Esophagus muscularis mucosa (tissue), 4 donors: ENCODE data around the gene MAN1A2. TPM values are rescaled to one million over a fixed set of nuclear protein-coding genes. Genes with fewer than 3 reads are reported as not detected.

Experiments
- DNase-seq: peaks from one replicate; pipeline ENCODE4 v3.0.0-alpha.2; 2017; ENCODE audit errors: extremely low spot score
- H3K27ac ChIP-seq, 4 donors: fragments of 200-600 bp; sonication (generic); replicated peaks in 1 of 4; 1 replicate in 3 of 4; 2 replicates in 1 of 4; pipeline ENCODE4 v1.5.1; 2016 to 2019; ENCODE audit warnings: mild to moderate bottlenecking in 1 of 4
- H3K27me3 ChIP-seq, 4 donors: fragments of 200-600 bp; sonication (generic); one replicate each; pipeline versions ENCODE4 v1.5.1 to v1.6.0; 2016 to 2019
- H3K36me3 ChIP-seq, 4 donors: fragments of 200-600 bp; sonication (generic); one replicate each; pipeline ENCODE4 v1.5.1; 2016 to 2019
- H3K4me1 ChIP-seq, 4 donors: fragments of 200-600 bp; sonication (generic); one replicate each; pipeline ENCODE4 v1.5.1; 2016 to 2019
- H3K4me3 ChIP-seq, 4 donors: fragments of 200-600 bp; sonication (generic); 1 replicate in 2 of 4; 2 replicates in 2 of 4; pipeline ENCODE4 v1.5.1; 2016 to 2019; ENCODE audit warnings: mild to moderate bottlenecking in 4 of 4, moderate library complexity in 1 of 4
- H3K9me3 ChIP-seq, 4 donors: fragments of 200-600 bp; sonication (generic); 1 replicate in 3 of 4; 2 replicates in 1 of 4; pipeline ENCODE4 v1.5.1; 2016 to 2019
- CTCF ChIP-seq, 3 experiments: fragments of 200-600 bp in 2 of 3; fragments of 450-650 bp in 1 of 3; sonication (generic) in 2 of 3; IDR thresholded peaks; one replicate each; pipeline ENCODE4 v1.5.1; 2017 to 2019; ENCODE audit warnings: antibody characterized with exemption in 3 of 3, mild to moderate bottlenecking in 2 of 3, moderate library complexity in 1 of 3
- EP300 ChIP-seq: sonication (generic); formaldehyde crosslinking; IDR thresholded peaks from one replicate; pipeline ENCODE4 v1.6.1; 2017; ENCODE audit warnings: antibody characterized with exemption
- POLR2A ChIP-seq: fragments of 450-650 bp; IDR thresholded peaks from one replicate; pipeline ENCODE4 v1.6.1; 2017; ENCODE audit warnings: antibody characterized with exemption, moderate library complexity, mild to moderate bottlenecking, low read depth
- POLR2AphosphoS5 ChIP-seq, 2 donors: sonication (generic); formaldehyde crosslinking; IDR thresholded peaks; one replicate each; pipeline ENCODE4 v1.6.1; 2017; ENCODE audit warnings: antibody characterized with exemption in 2 of 2
- WGBS: methylation state at CpG from one replicate; pipeline ENCODE4 v1.1.5; 2018; 5-methylcytosine and 5-hydroxymethylcytosine counted together
- intact Hi-C: fragments of 100-400 bp; cut with DNase I; formaldehyde crosslinking; loops from one replicate; pipeline ENCODE4 v1.15.1; 2023
- total RNA-seq, 4 donors: library from RNA; depleted of rRNA; stranded (reverse); fragments of >200 nt; gene quantifications; one replicate each; pipeline versions ENCODE4 v1.1.0 to v1.2.1, GENCODE V29; 2016

Gene MAN1A2
- 10 to 100 TPM; 45.4 to 51.7 (median 48.3) TPM for total RNA-seq

GRCh38 chr1:117367046-117368025 lies at the start of gene MAN1A2:
TSS of gene MAN1A2 (plus strand) at chr1:117367449. CDS start at chr1:117368184, 735 bp downstream.
- Histone ChIP-seq H3K27me3 (no peaks in the 10 kb centered on the region), H3K9me3 (no peaks in the 10 kb centered on the region), H3K27ac (peak within 1 kb of the TSS; percentile 91 to 99 (median 98)), H3K4me1 (peaks cover 32 to 67% (median 65%) of the 10 kb centered on the region in 4 donors), H3K36me3 (no peaks in the 10 kb centered on the region), H3K4me3 (peak within 1 kb of the TSS; percentile 78 to 91 (median 86))
- 0% methylated on average over 36 of the region's 93 CpGs for WGBS
- DNase-seq = peak; percentile 96
- intact Hi-C loops = loop anchor here (10.0 kb wide), 2 partner anchors 237 to 243 kb away; partner anchors contain the start of genes TENT5C and TRIM45
- no peak for TF ChIP-seq EP300
- TF ChIP-seq POLR2A = no peak
- peak; percentile 81 to 83 for TF ChIP-seq POLR2AphosphoS5 (IDR thresholded peaks at IDR 0.05)
- no peak for TF ChIP-seq CTCF (IDR thresholded peaks at IDR 0.05)

GRCh38 chr1:117318011-117318410 lies 49.2 kb upstream of the MAN1A2 start:
- Histone ChIP-seq H3K27ac (no peak overlapping the region), H3K4me1 (peaks cover 0 to 6% (median 2%) of the 10 kb centered on the region in 4 donors), H3K27me3 (no peaks in the 10 kb centered on the region), H3K36me3 (no peaks in the 10 kb centered on the region), H3K9me3 (no peaks in the 10 kb centered on the region), H3K4me3 (no peak overlapping the region)
- no peak for DNase-seq
- intact Hi-C loops = no loop called here
- TF ChIP-seq CTCF (IDR thresholded peaks at IDR 0.05) = no peak
- TF ChIP-seq EP300 = no peak
- no peak for TF ChIP-seq POLR2AphosphoS5 (IDR thresholded peaks at IDR 0.05)
- no peak for TF ChIP-seq POLR2A
- 81% methylated on average over 1 of the region's 1 CpG for WGBS

- no peaks in the 10 kb centered on the region for H3K9me3 ChIP-seq
- peaks cover 0 to 6% (median 2%) of the 10 kb centered on the region in 4 donors for H3K4me1 ChIP-seq
- 82% methylated on average over 3 of the region's 3 CpGs for WGBS
- H3K27ac ChIP-seq = no peak overlapping the region
- DNase-seq = no peak
- no peak overlapping the region for H3K4me3 ChIP-seq
- no peaks in the 10 kb centered on the region for H3K27me3 ChIP-seq
- TF ChIP-seq CTCF (IDR thresholded peaks at IDR 0.05) = no peak
- TF ChIP-seq POLR2A = no peak
- no peak for TF ChIP-seq POLR2AphosphoS5 (IDR thresholded peaks at IDR 0.05)
- TF ChIP-seq EP300 = no peak
- intact Hi-C loops = no loop called here
- no peaks in the 10 kb centered on the region for H3K36me3 ChIP-seq
These were observed 48.8 kb upstream of the MAN1A2 start for GRCh38 chr1:117318426-117318825.

GRCh38 chr1:117320515-117320914 lies 46.7 kb upstream of the MAN1A2 start:
- WGBS = 97% methylated on average over 1 of the region's 1 CpG
- Histone ChIP-seq H3K36me3 (no peaks in the 10 kb centered on the region), H3K4me3 (no peak overlapping the region), H3K27me3 (no peaks in the 10 kb centered on the region), H3K9me3 (no peaks in the 10 kb centered on the region), H3K4me1 (peaks cover 0 to 6% (median 2%) of the 10 kb centered on the region in 4 donors), H3K27ac (no peak overlapping the region)
- no peak for TF ChIP-seq POLR2AphosphoS5 (IDR thresholded peaks at IDR 0.05)
- TF ChIP-seq EP300 = no peak
- TF ChIP-seq POLR2A = no peak
- no peak for TF ChIP-seq CTCF (IDR thresholded peaks at IDR 0.05)
- DNase-seq = no peak
- intact Hi-C loops = no loop called here
